Measurements from ENCODE around the gene PLA2G1B. TPM values are rescaled to one million over a fixed set of nuclear protein-coding genes. Genes with fewer than 3 reads are reported as not detected.

The PLA2G1B gene
- total and polyA plus RNA-seq, 9 of the 15 experiments (the other 6 are each of a cell fraction or from before 2014, with no cell fraction given), result 1.4 TPM; not detected in 8

GRCh38 chr12:120317224-120318105 is 10.1 kb downstream of the PLA2G1B start (continued):
- TF ChIP-seq CHD7 (IDR thresholded peaks at IDR 0.05; ENCODE audit: low read depth, low read length), result no peak
- peak; percentile 57; the same call in 1 of the 2 replicates for TF ChIP-seq KHSRP (IDR thresholded peaks at IDR 0.05)
- no peak for TF ChIP-seq EWSR1 (IDR thresholded peaks at IDR 0.05; ENCODE audit: borderline replicate concordance, low read depth, partially characterized antibody)
- TF ChIP-seq CTBP1 (IDR thresholded peaks at IDR 0.05; ENCODE audit: borderline replicate concordance), result peak; percentile 67; the same call in 1 of the 2 replicates
- no peak for TF ChIP-seq CUX1 (CRISPR knock-in tag; IDR thresholded peaks at IDR 0.05)
- TF ChIP-seq POLR2AphosphoS5 (IDR thresholded peaks at IDR 0.05; ENCODE audit: control insufficient read depth, insufficient read depth, low read depth, low read length), result peak; percentile 84
- TF ChIP-seq ZNF551 (CRISPR knock-in tag; IDR thresholded peaks at IDR 0.05), result no peak

Data from K562 (cell line).